Germinal center (tissue), 1 donor: ENCODE results near the gene OTULIN.

Experiments used
- DNase-seq: peaks from one replicate; pipeline ENCODE4 v3.0.0; 2012; ENCODE audit warnings: mixed read lengths, low spot score

OTULIN gene

GRCh38 chr5:14698495-14698894 is 34.0 kb downstream of the OTULIN start:
- no peak for DNase-seq

GRCh38 chr5:14699159-14699558 is 34.6 kb downstream of the OTULIN start:
- no peak for DNase-seq

GRCh38 chr5:14699807-14700400 is 35.4 kb downstream of the OTULIN start:
- no peak for DNase-seq

GRCh38 chr5:14700478-14701436 is 36.2 kb downstream of the OTULIN start:
- no peak for DNase-seq

GRCh38 chr5:14701556-14701955 is 37.0 kb downstream of the OTULIN start:
- no peak for DNase-seq

GRCh38 chr5:14702238-14702839 is 37.8 kb downstream of the OTULIN start:
- DNase-seq, result no peak

GRCh38 chr5:14705556-14705955 is 41.0 kb downstream of the OTULIN start:
- DNase-seq, result no peak

GRCh38 chr5:14706615-14707021 is 42.1 kb downstream of the OTULIN start:
- DNase-seq, result no peak

- DNase-seq, result no peak
These were observed 43.4 kb downstream of the OTULIN start for GRCh38 chr5:14707811-14708390.

GRCh38 chr5:14708551-14708950 is 44.0 kb downstream of the OTULIN start:
- DNase-seq, result no peak

- no peak for DNase-seq
These were observed 45.9 kb downstream of the OTULIN start for GRCh38 chr5:14710313-14710994.

GRCh38 chr5:14712131-14712530 is 47.6 kb downstream of the OTULIN start:
- DNase-seq, result no peak

- no peak for DNase-seq
These were observed 48.1 kb downstream of the OTULIN start for GRCh38 chr5:14712666-14713065.

GRCh38 chr5:14713476-14714390 is 49.2 kb downstream of the OTULIN start:
- DNase-seq, result no peak

GRCh38 chr5:14714706-14715105 is 50.2 kb downstream of the OTULIN start:
- DNase-seq, result no peak

- no peak for DNase-seq
These were observed 51.0 kb downstream of the OTULIN start for GRCh38 chr5:14715481-14715880.

GRCh38 chr5:14716755-14717752 is 52.5 kb downstream of the OTULIN start:
- DNase-seq, result no peak

GRCh38 chr5:14718778-14719177 is 54.3 kb downstream of the OTULIN start:
- no peak for DNase-seq

- DNase-seq, result no peak
These were observed 55.9 kb downstream of the OTULIN start for GRCh38 chr5:14720236-14720923.
